Mucosa of descending colon (tissue), 3 donors: ENCODE measurements around the gene HDAC4. TPM values are rescaled to one million over a fixed set of nuclear protein-coding genes. Genes with fewer than 3 reads are reported as not detected.

Source experiments
- ATAC-seq: fragments of 200-7000 bp; cut with Tn5 transposase; one replicate; pipeline ENCODE4 v1.9.1; 2020; ENCODE audit warnings: mild to moderate bottlenecking, moderate library complexity
- DNase-seq, 3 donors: peaks; one replicate each; pipeline ENCODE4 v3.0.0-alpha.2; 2020
- H3K36me3 ChIP-seq: fragments of 200-600 bp; one replicate; pipeline ENCODE4 v1.8.0; 2021; ENCODE audit warnings: low read depth, mild to moderate bottlenecking
- H3K4me1 ChIP-seq: fragments of 200-600 bp; one replicate; pipeline ENCODE4 v1.8.0; 2021; ENCODE audit warnings: low read depth, mild to moderate bottlenecking
- H3K4me3 ChIP-seq: fragments of 200-600 bp; one replicate; pipeline ENCODE4 v1.8.0; 2021; ENCODE audit warnings: mild to moderate bottlenecking
- H3K9me3 ChIP-seq: fragments of 200-600 bp; one replicate; pipeline ENCODE4 v1.8.0; 2021; ENCODE audit warnings: mild to moderate bottlenecking
- CTCF ChIP-seq: fragments of 200-600 bp; IDR thresholded peaks from one replicate; pipeline ENCODE4 v1.8.0; 2022; ENCODE audit warnings: antibody characterized with exemption, mild to moderate bottlenecking
- intact Hi-C, 2 donors: fragments of 100-400 bp; cut with DNase I in 1 of 2; cut with micrococcal nuclease in 1 of 2; formaldehyde crosslinking; loops; one replicate each; pipeline versions ENCODE4 v1.11.0 to v1.11.1; 2022; cut with DNase I, micrococcal nuclease
- total RNA-seq, 3 donors: library from RNA; stranded (reverse); fragmentation: NEBNext Ultra II Directional in 2 of 3; extraction: Animal tissue kit (Norgen Biotek cat#: 25700) in 2 of 3; gene quantifications; one replicate each; pipeline versions ENCODE4 v1.2.1 to v1.2.4, GENCODE V29; 2021 to 2023
- donor health status: DM: no; HTN: no; CAD: no; lungs with moderate emphysema.
- donor health status: DM: no; HTN: no; CAD: no.
- donor health status: DM: no; HTN: yes; CAD: no.

Gene HDAC4
- total RNA-seq, 3 donors from 2014 or later = 41.4 to 147 (median 44.0) TPM

DNA sequence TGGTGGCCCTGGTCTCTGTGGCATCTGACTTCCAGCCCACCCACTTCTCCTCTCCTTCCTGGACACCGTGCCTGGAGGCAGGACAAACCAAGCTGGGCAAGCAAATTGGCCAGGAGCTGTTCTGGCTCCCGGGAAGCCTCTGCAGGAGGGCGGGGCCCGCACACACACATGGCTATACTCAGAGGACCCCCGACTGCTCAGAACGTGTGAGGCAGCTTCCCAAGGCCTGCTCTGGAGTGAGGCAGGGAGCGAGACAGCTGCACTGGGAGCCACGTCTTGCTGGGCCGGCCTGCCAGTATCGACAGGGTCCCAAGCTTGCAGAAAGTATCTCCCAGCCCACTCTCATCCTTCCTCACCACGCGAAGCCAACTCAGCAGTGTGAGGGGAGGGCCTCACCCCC lies 295.6 kb downstream of the HDAC4 start:
- no peaks in the 10 kb centered on the region for H3K4me1 ChIP-seq
- no peak for TF ChIP-seq CTCF
- DNase-seq (no peak), ATAC-seq (no peak)
- H3K36me3 ChIP-seq = no peaks in the 10 kb centered on the region
- no peak overlapping the region for H3K4me3 ChIP-seq
- intact Hi-C loops = no loop called here
- no peaks in the 10 kb centered on the region for H3K9me3 ChIP-seq

- DNase-seq = no peak
- H3K9me3 ChIP-seq = no peaks in the 10 kb centered on the region
- intact Hi-C loops = no loop called here
- TF ChIP-seq CTCF = no peak
- no peaks in the 10 kb centered on the region for H3K4me1 ChIP-seq
- H3K36me3 ChIP-seq = no peaks in the 10 kb centered on the region
- H3K4me3 ChIP-seq = no peak overlapping the region
- ATAC-seq = no peak
Measured at GRCh38 chr2:239104800-239105199, 296.0 kb downstream of the HDAC4 start.

GRCh38 chr2:239103125-239104098 lies 297.4 kb downstream of the HDAC4 start:
- intact Hi-C loops = no loop called here
- ATAC-seq (no peak), DNase-seq (no peak)
- no peak overlapping the region for H3K4me3 ChIP-seq
- no peaks in the 10 kb centered on the region for H3K36me3 ChIP-seq
- no peaks in the 10 kb centered on the region for H3K9me3 ChIP-seq
- H3K4me1 ChIP-seq = no peaks in the 10 kb centered on the region
- no peak for TF ChIP-seq CTCF

- ATAC-seq = no peak
- H3K36me3 ChIP-seq = no peaks in the 10 kb centered on the region
- intact Hi-C loops = no loop called here
Measured at GRCh38 chr2:239102266-239102665, 298.6 kb downstream of the HDAC4 start.

DNA sequence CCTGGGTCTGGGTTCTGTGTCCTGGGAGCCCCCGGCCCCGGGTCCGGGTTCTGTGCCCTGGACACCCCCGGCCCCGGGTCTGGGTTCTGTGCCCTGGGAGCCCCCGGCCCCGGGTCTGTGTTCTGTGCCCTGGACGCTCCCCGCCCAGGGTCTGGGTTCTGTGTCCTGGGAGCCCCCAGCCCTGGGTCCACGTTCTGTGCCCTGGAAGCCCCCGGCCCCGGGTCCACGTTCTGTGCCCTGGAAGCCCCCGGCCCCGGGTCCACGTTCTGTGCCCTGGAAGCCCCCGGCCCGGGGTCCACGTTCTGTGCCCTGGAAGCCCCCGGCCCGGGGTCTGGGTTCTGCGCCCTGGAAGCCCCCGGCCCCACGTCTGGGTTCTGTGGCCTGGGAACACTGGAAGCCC lies 299.0 kb downstream of the HDAC4 start:
- Histone ChIP-seq H3K36me3 (no peaks in the 10 kb centered on the region), H3K4me3 (no peak overlapping the region), H3K4me1 (no peaks in the 10 kb centered on the region), H3K9me3 (no peaks in the 10 kb centered on the region)
- DNase-seq = no peak
- no peak for TF ChIP-seq CTCF
- intact Hi-C loops = no loop called here
- no peak for ATAC-seq

More at GRCh38 chr2:239102266-239102665, 298.6 kb downstream of the HDAC4 start:
- no peak for TF ChIP-seq CTCF
- no peak overlapping the region for H3K4me3 ChIP-seq
- no peak for DNase-seq
- H3K9me3 ChIP-seq = no peaks in the 10 kb centered on the region
- no peaks in the 10 kb centered on the region for H3K4me1 ChIP-seq
